IMR-90 (cell line): Measurements from ENCODE around the gene COX4I1. TPM values are rescaled to one million over a fixed set of nuclear protein-coding genes. Genes with fewer than 3 reads are reported as not detected.

Experiments used
- ATAC-seq: fragments of 200-7000 bp; cut with Tn5 transposase; 2 replicates; pipeline ENCODE4 v1.9.1; 2020; ENCODE audit warnings: low read depth, mild to moderate bottlenecking, moderate library complexity
- BruUV-seq: library from RNA; stranded (reverse); fragments of 400-500 nt; replicated peaks from 2 replicates; lab custom pipeline; 2021; lab: Mats Ljungman, UMichigan
- CTCF ChIA-PET: fragments of 300-600 bp; formaldehyde crosslinking; extraction: SDS; loops from one replicate; lab custom pipeline; 2021; ENCODE audit warnings: antibody characterized with exemption; lab: Yijun Ruan, JAX
- POLR2A ChIA-PET: fragments of 300-600 bp; sonication (Branson Sonifier 250); formaldehyde crosslinking; loops from one replicate; lab custom pipeline; 2022; ENCODE audit warnings: antibody characterized with exemption; ENCODE audit not compliant: unreplicated experiment; lab: Charles Lee
- DNase-seq: peaks from one replicate; pipeline ENCODE4 v3.0.0; 2013
- H2AFZ ChIP-seq: replicated peaks from 2 replicates; pipeline ENCODE3; 2013; ENCODE audit warnings: low read length, mild to moderate bottlenecking; ENCODE audit not compliant: poor library complexity
- H2AK5ac ChIP-seq: 2 replicates; pipeline ENCODE4 v1.6.1; 2013; ENCODE audit warnings: low read depth, low read length, inconsistent platforms
- H2AK9ac ChIP-seq: replicated peaks from 2 replicates; pipeline ENCODE3; 2013; ENCODE audit warnings: mild to moderate bottlenecking, low read depth, low read length, moderate library complexity; ENCODE audit not compliant: poor library complexity
- H2BK120ac ChIP-seq: 2 replicates; pipeline ENCODE4 v1.6.1; 2013; ENCODE audit warnings: low read depth, low read length, inconsistent platforms
- H2BK15ac ChIP-seq: 3 replicates; pipeline ENCODE4 v1.6.1; 2013; ENCODE audit warnings: low read depth, low read length, inconsistent platforms
- H2BK20ac ChIP-seq: 2 replicates; pipeline ENCODE4 v1.6.1; 2013; ENCODE audit warnings: low read depth, mild to moderate bottlenecking, inconsistent platforms, low read length, moderate library complexity
- H2BK5ac ChIP-seq: 2 replicates; pipeline ENCODE4 v1.6.1; 2013; ENCODE audit warnings: mild to moderate bottlenecking, low read depth, low read length, inconsistent platforms; ENCODE audit not compliant: poor library complexity, severe bottlenecking
- H3K14ac ChIP-seq: replicated peaks from 2 replicates; pipeline ENCODE4 v1.6.1; 2013; ENCODE audit warnings: low read depth, low read length, inconsistent platforms
- H3K18ac ChIP-seq: 2 replicates; pipeline ENCODE4 v1.6.1; 2013; ENCODE audit warnings: low read depth, low read length, control low read depth
- H3K23ac ChIP-seq: 2 replicates; pipeline ENCODE4 v1.6.1; 2013; ENCODE audit warnings: low read depth, low read length, inconsistent platforms
- H3K27ac ChIP-seq: 2 replicates; pipeline ENCODE4 v1.5.1; 2013; ENCODE audit warnings: mild to moderate bottlenecking, control low read depth, low read length; ENCODE audit not compliant: insufficient read depth
- H3K27me3 ChIP-seq: 2 replicates; pipeline ENCODE4 v1.6.1; 2013; ENCODE audit warnings: low read length; ENCODE audit not compliant: control insufficient read depth, insufficient read depth
- H3K36me3 ChIP-seq: 2 replicates; pipeline ENCODE4 v1.6.1; 2013; ENCODE audit warnings: low read length, mixed read lengths; ENCODE audit not compliant: control insufficient read depth, insufficient read depth
- H3K4ac ChIP-seq: 2 replicates; pipeline ENCODE4 v1.6.1; 2013; ENCODE audit warnings: low read depth, low read length, inconsistent platforms
- H3K4me1 ChIP-seq: 2 replicates; pipeline ENCODE4 v1.6.1; 2013; ENCODE audit warnings: low read length, mixed read lengths; ENCODE audit not compliant: control insufficient read depth, insufficient read depth
- H3K4me2 ChIP-seq: 2 replicates; pipeline ENCODE4 v1.6.1; 2013; ENCODE audit warnings: low read depth, mild to moderate bottlenecking, control low read depth, low read length, moderate library complexity
- H3K4me3 ChIP-seq: 2 replicates; pipeline ENCODE4 v1.5.1; 2013; ENCODE audit warnings: low read depth, mild to moderate bottlenecking, control low read depth, low read length, moderate library complexity; ENCODE audit not compliant: insufficient read depth
- H3K56ac ChIP-seq: 2 replicates; pipeline ENCODE4 v1.6.1; 2013; ENCODE audit warnings: low read length, inconsistent platforms; ENCODE audit not compliant: insufficient read depth; ENCODE audit errors: extremely low read depth
- H3K79me1 ChIP-seq, 2 experiments: 2 replicates each; pipeline ENCODE4 v1.6.1; 2013; ENCODE audit warnings: low read length in 2 of 2, inconsistent platforms in 1 of 2, low read depth in 1 of 2
- H3K9ac ChIP-seq: 2 replicates; pipeline ENCODE4 v1.6.1; 2013; ENCODE audit warnings: low read depth, low read length, control low read depth
- H3K9me1 ChIP-seq: 2 replicates; pipeline ENCODE4 v1.6.1; 2013; ENCODE audit warnings: low read length, inconsistent platforms; ENCODE audit not compliant: insufficient read depth
- H3K9me3 ChIP-seq: 2 replicates; pipeline ENCODE4 v1.6.1; 2013; ENCODE audit warnings: low read length; ENCODE audit not compliant: control insufficient read depth, insufficient read depth
- H4K20me1 ChIP-seq: 2 replicates; pipeline ENCODE4 v1.6.1; 2013; ENCODE audit warnings: low read length, inconsistent platforms; ENCODE audit not compliant: insufficient read depth
- H4K5ac ChIP-seq: 2 replicates; pipeline ENCODE4 v1.6.1; 2013; ENCODE audit warnings: mild to moderate bottlenecking, low read depth, low read length, control low read depth
- H4K8ac ChIP-seq, 2 experiments: 2 replicates each; pipeline ENCODE4 v1.6.1; 2013; ENCODE audit warnings: low read depth in 2 of 2, low read length in 2 of 2, control low read depth in 1 of 2, inconsistent platforms in 1 of 2
- H4K91ac ChIP-seq: 2 replicates; pipeline ENCODE4 v1.6.1; 2013; ENCODE audit warnings: low read depth, low read length, inconsistent platforms; ENCODE audit not compliant: insufficient read depth
- BHLHE40 ChIP-seq: fragments of 150-350 bp; IDR thresholded peaks from 2 replicates; pipeline ENCODE4 v1.6.1; 2016; ENCODE audit warnings: mild to moderate bottlenecking, low read depth, low read length
- CEBPB ChIP-seq: IDR thresholded peaks from 2 replicates; pipeline ENCODE4 v1.6.1; 2012; ENCODE audit warnings: low read depth, low read length, improper control_type of control experiment
- CHD1 ChIP-seq: IDR thresholded peaks from 2 replicates; pipeline ENCODE4 v1.6.1; 2012; ENCODE audit warnings: low read depth, low read length, improper control_type of control experiment
- CTCF ChIP-seq: conservative IDR thresholded peaks from 2 replicates; pipeline ENCODE4 v1.5.1; 2012; ENCODE audit warnings: mild to moderate bottlenecking, low read depth, low read length, improper control_type of control experiment
- ELK1 ChIP-seq: fragments of 150-350 bp; IDR thresholded peaks from 2 replicates; pipeline ENCODE4 v1.6.1; 2016; ENCODE audit warnings: low read depth, mild to moderate bottlenecking, low read length, moderate library complexity, borderline replicate concordance
- FOS ChIP-seq: fragments of 150-350 bp; IDR thresholded peaks from 2 replicates; pipeline ENCODE4 v1.6.1; 2016; ENCODE audit warnings: low read depth, low read length
- MAFK ChIP-seq: IDR thresholded peaks from 2 replicates; pipeline ENCODE4 v1.6.1; 2012; ENCODE audit warnings: low read depth, low read length, improper control_type of control experiment
- MAZ ChIP-seq: IDR thresholded peaks from 2 replicates; pipeline ENCODE4 v1.6.1; 2012; ENCODE audit warnings: low read depth, mild to moderate bottlenecking, low read length, improper control_type of control experiment, moderate library complexity, borderline replicate concordance
- MXI1 ChIP-seq: IDR thresholded peaks from 2 replicates; pipeline ENCODE4 v1.6.1; 2012; ENCODE audit warnings: low read depth, mild to moderate bottlenecking, low read length, moderate library complexity, borderline replicate concordance
- NFE2L2 ChIP-seq: fragments of 150-350 bp; IDR thresholded peaks from 2 replicates; pipeline ENCODE4 v1.6.1; 2016; ENCODE audit warnings: low read depth, mild to moderate bottlenecking, low read length
- POLR2A ChIP-seq: IDR thresholded peaks from 2 replicates; pipeline ENCODE4 v1.6.1; 2012; ENCODE audit warnings: mild to moderate bottlenecking, low read depth, low read length
- RAD21 ChIP-seq: IDR thresholded peaks from 2 replicates; pipeline ENCODE4 v1.6.1; 2012; ENCODE audit warnings: low read length, improper control_type of control experiment
- RCOR1 ChIP-seq: IDR thresholded peaks from 2 replicates; pipeline ENCODE4 v1.6.1; 2012; ENCODE audit warnings: mild to moderate bottlenecking, low read length, improper control_type of control experiment; ENCODE audit not compliant: insufficient replicate concordance
- RFX5 ChIP-seq: IDR thresholded peaks from 2 replicates; pipeline ENCODE4 v1.8.0; 2012; ENCODE audit warnings: low read depth, mild to moderate bottlenecking, low read length, moderate library complexity
- SMC3 ChIP-seq: fragments of 150-350 bp; IDR thresholded peaks from 2 replicates; pipeline ENCODE4 v1.6.1; 2016; ENCODE audit warnings: low read depth, mild to moderate bottlenecking, antibody characterized with exemption, low read length, moderate library complexity
- USF2 ChIP-seq: fragments of 150-350 bp; IDR thresholded peaks from 2 replicates; pipeline ENCODE4 v1.6.1; 2017; ENCODE audit warnings: mild to moderate bottlenecking, antibody characterized with exemption, low read length, low read depth
- WGBS, 2 experiments: methylation state at CpG; one replicate each; pipeline versions ENCODE4 v1.1.5 to v1.1.7; 2013; ENCODE audit warnings: missing lambda C conversion rate in 2 of 2; ENCODE audit not compliant: insufficient read length in 1 of 2; ENCODE audit errors: extremely low coverage in 2 of 2; 5-methylcytosine and 5-hydroxymethylcytosine counted together
- dilution Hi-C: fragments of 300-500 bp; cut with HindIII; formaldehyde crosslinking; loops from one replicate; pipeline ENCODE4 v1.14.3; 2018; ENCODE audit warnings: low sequenced_read_pairs; ENCODE audit not compliant: unreplicated experiment
- in situ Hi-C: fragments of 300-500 bp; cut with MboI; formaldehyde crosslinking; loops from 3 replicates; pipeline ENCODE4 v1.14.3; 2019; ENCODE audit warnings: low sequenced_read_pairs, inconsistent platforms, mixed read lengths
- intact Hi-C: fragments of 100-400 bp; cut with micrococcal nuclease; formaldehyde crosslinking; loops from 2 replicates; pipeline ENCODE4 v1.10.0; 2022
- polyA plus RNA-seq, 3 experiments: library from polyadenylated mRNA; depleted of rRNA; stranded (reverse); fragments of >200 nt; gene quantifications; 2 replicates each; pipeline ENCODE4 v1.2.3, GENCODE V29; 2012; ENCODE audit warnings: low replicate concordance in 1 of 3
- total RNA-seq: library from RNA; depleted of rRNA; stranded (reverse); fragments of >200 nt; gene quantifications from 2 replicates; pipeline ENCODE4 v1.2.3, GENCODE V29; 2012

Gene COX4I1
- total and polyA plus RNA-seq, 2 of the 4 experiments (the other 2 are of a cell fraction): 397 to 700 TPM

DNA sequence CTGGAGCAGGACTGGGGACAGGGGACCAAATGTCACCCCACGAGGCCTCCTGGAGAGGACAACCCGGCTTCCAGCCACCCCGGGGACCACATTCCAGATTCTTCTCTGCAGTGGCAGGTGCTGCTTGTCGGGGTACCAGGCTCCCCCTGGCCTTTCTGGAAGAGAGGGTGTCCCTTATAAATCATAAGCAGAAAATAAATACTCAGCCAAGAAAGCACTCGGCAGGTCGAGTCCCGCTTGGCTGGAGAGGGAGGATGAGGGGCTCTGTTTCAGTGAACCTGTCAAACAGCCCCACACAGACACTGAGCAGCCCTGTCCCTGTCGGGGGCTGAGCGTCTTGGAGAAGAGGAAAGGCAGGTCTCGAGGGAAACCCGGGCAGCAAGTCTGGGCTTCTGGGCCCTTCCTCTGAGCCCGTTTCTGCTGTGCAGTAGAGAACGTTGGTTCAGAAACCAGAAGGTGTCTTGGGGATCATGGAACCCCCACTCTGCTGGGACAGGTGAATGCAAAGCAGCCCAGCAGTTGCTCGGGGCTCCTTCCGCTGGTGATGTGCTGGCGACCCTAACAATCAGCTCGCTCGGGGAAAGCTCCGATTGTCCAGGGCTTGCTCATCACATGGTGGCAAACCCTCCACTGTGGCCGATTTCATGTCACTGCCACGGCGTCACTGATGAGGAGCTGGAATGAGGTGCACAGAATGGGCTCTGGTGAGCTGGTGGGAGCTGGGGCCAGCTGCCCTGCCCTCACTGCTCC, 36.6 kb downstream of the COX4I1 start:
- ChIA-PET POLR2A (no interaction called here), CTCF (no interaction called here)
- H2AK9ac ChIP-seq: no peak overlapping the region
- H3K23ac ChIP-seq: no peak overlapping the region
- H3K18ac ChIP-seq: no peak overlapping the region
- no peak overlapping the region for H3K14ac ChIP-seq
- DNase-seq: no peak
- intact Hi-C loops (no loop called here), in situ Hi-C loops (no loop called here), dilution Hi-C loops (no loop called here)
- no peaks in the 10 kb centered on the region for H3K9me1 ChIP-seq
- H3K9ac ChIP-seq: no peak overlapping the region
- no peak overlapping the region for H2BK120ac ChIP-seq
- H2AK5ac ChIP-seq: no peak overlapping the region
- no peaks in the 10 kb centered on the region for H3K79me1 ChIP-seq
- H2BK15ac ChIP-seq: no peak overlapping the region
- no peak overlapping the region for H3K4ac ChIP-seq
- no peak overlapping the region for H2AFZ ChIP-seq
- 56% methylated on average over 12 of the region's 22 CpGs; no CpG with 5 or more reads in 1 of the 2 experiments for WGBS, 2 experiments
- no peak overlapping the region for H4K91ac ChIP-seq
- no peak overlapping the region for H4K8ac ChIP-seq
- no peak overlapping the region for H3K4me2 ChIP-seq
- H3K36me3 ChIP-seq: no peaks in the 10 kb centered on the region
- no peak for ATAC-seq
- no peak overlapping the region for H3K27ac ChIP-seq
- H2BK5ac ChIP-seq: no peak overlapping the region
- no peak overlapping the region for H4K5ac ChIP-seq
- TF ChIP-seq BHLHE40: no peak
- no peak for TF ChIP-seq MAZ
- TF ChIP-seq MAFK: no peak
- no peak for TF ChIP-seq CEBPB
- no peak for TF ChIP-seq USF2
- TF ChIP-seq ELK1: no peak
- no peak for TF ChIP-seq SMC3
- no peak for TF ChIP-seq FOS
- TF ChIP-seq CHD1: no peak
- TF ChIP-seq RCOR1: no peak
- no peak for TF ChIP-seq POLR2A
- TF ChIP-seq CTCF: no peak
- TF ChIP-seq RAD21: no peak
- no peak for TF ChIP-seq RFX5
- no peak for TF ChIP-seq MXI1
- TF ChIP-seq NFE2L2: no peak
- no peaks in the 10 kb centered on the region for H4K20me1 ChIP-seq
- no peak overlapping the region for H3K56ac ChIP-seq
- H2BK20ac ChIP-seq: no peak overlapping the region
- no peaks in the 10 kb centered on the region for H3K4me1 ChIP-seq
- BruUV-seq: no TSS peak
- peaks cover 59% of the 10 kb centered on the region for H3K27me3 ChIP-seq
- no peak overlapping the region for H3K4me3 ChIP-seq
- H3K9me3 ChIP-seq: peaks cover 9% of the 10 kb centered on the region; the same call in 1 of the 2 replicates
